ENCODE results near the gene NUP93.
A peak's percentile ranks its signal among the peaks of the same experiment; 100 is the strongest.

- TF ChIP-seq JUN (IDR thresholded peaks at IDR 0.05) (no peak), CTCF (IDR thresholded peaks at IDR 0.05) (no peak), POLR2A (IDR thresholded peaks at IDR 0.05; ENCODE audit: low read length) (no peak), RFX5 (IDR thresholded peaks at IDR 0.05) (no peak), SMC3 (IDR thresholded peaks at IDR 0.05) (no peak), GATA3 (IDR thresholded peaks at IDR 0.05; ENCODE audit: borderline replicate concordance) (peak; percentile 55; the same call in 1 of the 2 replicates), PHF8 (IDR thresholded peaks at IDR 0.05; ENCODE audit: borderline replicate concordance, low read depth) (no peak), ZFP36 (IDR thresholded peaks at IDR 0.05; ENCODE audit: borderline replicate concordance, partially characterized antibody) (no peak), MAX (IDR thresholded peaks at IDR 0.05) (0 out of 2 replicates have a peak, but pooled peaks have one; percentile 50), SREBF2 (IDR thresholded peaks at IDR 0.05) (no peak), NR3C1 (IDR thresholded peaks at IDR 0.05) (no peak)
These were observed 84.9 kb downstream of the NUP93 start for GRCh38 chr16:56814537-56815432.
